Activated CD8-positive, alpha-beta memory T cell treated with anti-CD3 and anti-CD28 coated beads, Interleukin-2, amount 50 U/mL, for 1 hour (primary cell): Measurements from ENCODE around the gene ACBD4.

Source experiments
- DNase-seq: peaks from one replicate; pipeline ENCODE4 v3.0.0-alpha.2; 2020; ENCODE audit errors: extremely low read depth

Gene ACBD4

DNA sequence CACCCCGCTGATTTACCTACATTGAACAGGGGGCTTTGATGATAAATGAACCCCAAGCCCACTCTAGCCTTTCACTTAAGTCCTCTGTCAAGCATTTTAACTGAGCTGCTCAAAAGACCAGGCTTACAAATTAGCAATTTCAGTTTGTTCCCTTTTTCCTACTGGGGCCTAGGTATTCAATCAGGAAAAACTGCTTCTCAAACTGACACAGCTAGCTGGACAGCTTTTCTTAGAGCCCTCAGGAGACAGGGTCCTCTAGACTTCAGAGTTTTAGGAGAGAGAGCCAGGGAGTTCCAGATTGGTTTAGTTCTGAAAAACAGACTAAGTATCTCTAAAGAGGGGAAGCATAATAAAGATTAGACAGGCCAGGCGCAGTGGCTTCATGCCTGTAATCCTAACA, 20.0 kb downstream of the ACBD4 start:
- DNase-seq = no peak

DNA sequence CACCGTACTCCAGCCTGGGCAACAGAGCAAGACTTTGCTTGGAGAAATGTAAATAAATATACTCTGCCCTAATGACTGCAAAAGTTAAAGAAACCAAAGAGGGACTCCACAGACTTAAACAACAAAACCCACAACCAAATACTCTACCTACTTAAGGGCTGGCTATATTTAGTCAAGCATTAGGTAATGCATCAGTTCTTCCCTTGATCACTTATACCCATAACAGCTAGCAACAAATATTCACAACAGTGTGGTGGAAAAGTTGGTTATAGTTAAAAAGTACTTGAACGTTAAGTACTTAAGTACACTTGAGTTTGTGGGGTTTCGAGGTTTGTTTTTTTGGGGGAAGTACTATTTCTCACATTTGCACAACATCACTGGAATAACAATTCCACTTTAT, 20.8 kb downstream of the ACBD4 start:
- no peak for DNase-seq

DNA sequence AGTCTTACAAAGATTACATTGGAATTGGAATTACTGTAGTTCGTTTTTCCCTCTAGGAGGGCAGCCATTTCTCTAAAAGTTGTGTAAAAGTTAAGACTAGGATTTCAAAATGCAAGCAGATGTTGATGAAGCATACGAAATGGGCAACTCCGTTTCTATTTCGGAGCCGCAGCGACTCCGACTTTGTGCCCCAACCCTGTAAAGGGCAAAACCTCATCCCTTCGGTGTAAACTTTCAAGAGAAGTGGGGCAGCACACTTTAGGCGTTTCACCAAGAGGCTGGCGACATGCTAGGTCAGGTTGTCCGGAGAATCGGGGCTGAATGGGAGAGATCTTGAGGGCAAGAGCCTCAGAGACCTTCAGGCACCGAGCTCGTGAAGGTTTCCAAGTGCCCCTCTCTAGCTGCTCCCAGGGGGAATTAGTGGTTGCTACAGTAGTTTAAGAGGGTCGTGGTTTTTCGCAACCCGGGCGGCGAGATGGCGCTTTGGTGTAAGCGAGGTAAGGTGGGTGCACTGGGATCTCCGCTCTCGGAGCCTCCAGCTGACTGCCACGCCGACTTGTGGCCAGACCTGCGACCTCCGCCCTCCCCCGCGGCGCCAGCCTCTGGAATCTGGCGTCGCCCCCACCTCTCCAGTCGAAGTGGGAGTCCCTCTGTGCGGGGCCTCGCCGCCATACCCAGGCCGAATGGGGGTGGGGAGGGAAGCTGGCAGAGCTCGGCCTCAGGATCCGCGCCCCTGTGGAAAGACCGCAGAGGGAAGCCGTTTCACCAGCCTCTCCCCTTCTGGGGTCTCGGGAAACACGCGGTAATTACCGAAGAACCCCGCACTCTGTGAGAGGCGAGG, 25.2 kb downstream of the ACBD4 start:
- DNase-seq = no peak

DNA sequence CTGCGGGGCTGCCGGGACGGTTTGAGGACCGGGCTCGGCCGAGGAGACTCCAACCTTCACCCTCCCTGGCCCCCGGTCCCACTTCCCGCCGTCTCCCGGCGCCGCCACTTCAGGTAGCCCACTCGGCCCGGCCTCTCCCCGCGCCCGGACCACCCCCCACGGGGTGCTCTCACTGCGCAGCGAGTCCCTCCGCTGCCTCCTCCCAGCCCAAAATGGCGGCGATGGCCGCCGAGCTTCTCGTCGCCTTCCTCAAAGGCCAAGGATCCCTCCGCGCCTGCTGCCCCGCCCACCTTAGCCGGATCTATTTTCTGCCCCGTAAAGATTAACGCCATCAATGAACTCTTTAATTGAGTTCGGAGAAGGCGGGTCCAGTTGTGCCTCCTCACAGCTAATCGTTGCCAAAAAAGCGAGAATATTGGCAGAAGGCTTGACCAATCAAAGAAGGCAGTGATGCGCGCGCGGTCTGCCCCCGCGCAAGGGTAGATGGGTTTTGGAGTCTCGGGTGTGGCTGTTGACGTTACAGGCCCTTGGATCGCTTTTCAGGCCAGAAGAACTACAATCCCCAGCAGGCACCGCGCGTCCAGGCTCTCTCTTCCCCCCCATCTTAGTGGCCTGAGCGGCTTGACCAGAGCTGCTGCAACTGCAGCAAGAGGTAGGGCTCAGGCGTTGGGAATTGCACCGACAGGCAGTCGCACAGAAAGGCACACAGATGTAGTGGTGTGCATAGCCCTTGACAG, 26.0 kb downstream of the ACBD4 start, which contains the start of gene HEXIM2:
TSS of gene HEXIM2 (plus strand) at position 588 of the 737 bp plus-strand sequence. CDS start 919 bp downstream, outside the sequence.
- DNase-seq = peak; percentile 95

DNA sequence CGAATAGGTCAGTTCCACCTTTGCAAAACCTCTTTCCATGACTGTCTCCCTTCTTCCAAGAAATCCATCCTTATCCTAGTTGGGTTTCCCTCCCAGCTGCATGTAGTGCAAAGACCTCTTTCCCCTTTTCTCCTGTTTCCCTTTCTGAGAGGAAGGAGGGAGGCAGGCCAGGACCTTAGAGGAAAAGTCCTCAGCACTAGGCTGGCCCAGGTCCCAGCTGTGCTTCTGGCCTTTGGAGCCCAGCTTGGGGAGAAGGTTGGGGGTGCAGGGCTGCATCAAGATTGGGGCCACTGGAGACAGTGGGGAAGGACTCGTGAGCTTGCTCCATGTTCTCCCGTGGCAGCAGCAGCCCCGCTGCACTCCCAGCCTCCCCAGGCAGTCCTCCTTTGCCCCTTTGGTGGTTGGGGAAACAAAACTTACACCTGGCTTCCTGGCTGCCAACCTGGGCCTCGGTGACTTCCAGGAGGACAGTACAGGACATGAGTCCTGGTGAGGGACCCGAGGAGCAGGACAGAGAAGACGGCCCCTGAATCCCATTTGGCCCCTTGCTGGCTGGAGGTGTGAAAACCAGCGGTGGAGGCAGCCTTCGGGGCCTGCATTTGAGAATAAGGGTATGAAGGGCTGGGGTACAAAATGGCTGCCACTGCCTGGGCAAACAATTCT, 26.7 kb downstream of the ACBD4 start:
- no peak for DNase-seq

DNA sequence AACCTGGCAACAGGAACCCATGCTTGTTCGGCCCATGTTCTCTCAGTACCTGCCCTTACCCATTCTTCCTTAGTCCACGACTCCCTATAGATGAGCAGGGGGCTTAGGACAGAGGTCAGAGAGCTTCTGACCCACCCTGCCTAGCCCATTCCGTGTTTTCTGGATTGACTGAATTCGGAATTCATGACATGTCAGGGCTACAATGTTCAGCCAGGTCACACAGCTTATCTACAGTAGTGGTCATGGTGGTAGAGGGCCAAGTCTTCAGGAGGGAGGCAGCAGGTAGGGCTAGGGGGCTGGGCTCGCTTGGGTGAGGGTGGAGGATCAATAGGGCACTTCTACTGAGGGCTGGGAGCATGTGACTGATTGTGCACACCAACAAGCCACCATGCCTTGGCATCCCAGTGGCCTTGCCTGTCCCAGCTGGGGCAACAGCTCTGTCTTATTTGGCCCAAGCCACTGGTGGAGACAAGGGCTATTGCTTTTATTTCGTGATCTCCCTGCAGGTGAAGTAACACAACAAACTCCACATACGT, 29.3 kb downstream of the ACBD4 start:
- no peak for DNase-seq

DNA sequence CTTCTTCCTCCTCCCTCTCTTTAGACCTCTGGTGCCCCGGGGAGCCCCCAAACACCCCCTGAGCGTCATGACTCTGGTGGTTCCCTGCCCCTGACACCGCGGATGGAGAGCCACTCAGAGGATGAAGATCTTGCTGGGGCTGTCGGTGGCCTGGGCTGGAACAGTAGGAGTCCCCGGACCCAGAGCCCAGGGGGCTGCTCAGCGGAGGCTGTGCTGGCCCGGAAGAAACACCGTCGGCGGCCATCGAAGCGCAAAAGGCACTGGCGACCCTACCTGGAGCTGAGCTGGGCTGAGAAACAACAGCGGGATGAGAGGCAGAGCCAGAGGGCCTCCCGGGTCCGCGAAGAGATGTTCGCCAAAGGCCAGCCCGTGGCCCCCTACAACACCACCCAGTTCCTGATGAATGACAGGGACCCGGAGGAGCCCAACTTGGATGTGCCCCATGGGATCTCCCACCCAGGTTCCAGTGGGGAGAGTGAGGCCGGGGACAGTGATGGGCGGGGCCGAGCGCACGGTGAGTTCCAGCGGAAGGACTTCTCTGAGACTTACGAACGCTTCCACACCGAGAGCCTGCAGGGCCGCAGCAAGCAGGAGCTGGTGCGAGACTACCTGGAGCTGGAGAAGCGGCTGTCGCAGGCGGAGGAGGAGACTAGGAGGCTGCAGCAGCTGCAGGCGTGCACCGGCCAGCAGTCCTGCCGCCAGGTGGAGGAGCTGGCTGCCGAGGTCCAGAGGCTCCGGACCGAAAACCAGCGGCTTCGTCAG, 33.7 kb downstream of the ACBD4 start:
- no peak for DNase-seq

DNA sequence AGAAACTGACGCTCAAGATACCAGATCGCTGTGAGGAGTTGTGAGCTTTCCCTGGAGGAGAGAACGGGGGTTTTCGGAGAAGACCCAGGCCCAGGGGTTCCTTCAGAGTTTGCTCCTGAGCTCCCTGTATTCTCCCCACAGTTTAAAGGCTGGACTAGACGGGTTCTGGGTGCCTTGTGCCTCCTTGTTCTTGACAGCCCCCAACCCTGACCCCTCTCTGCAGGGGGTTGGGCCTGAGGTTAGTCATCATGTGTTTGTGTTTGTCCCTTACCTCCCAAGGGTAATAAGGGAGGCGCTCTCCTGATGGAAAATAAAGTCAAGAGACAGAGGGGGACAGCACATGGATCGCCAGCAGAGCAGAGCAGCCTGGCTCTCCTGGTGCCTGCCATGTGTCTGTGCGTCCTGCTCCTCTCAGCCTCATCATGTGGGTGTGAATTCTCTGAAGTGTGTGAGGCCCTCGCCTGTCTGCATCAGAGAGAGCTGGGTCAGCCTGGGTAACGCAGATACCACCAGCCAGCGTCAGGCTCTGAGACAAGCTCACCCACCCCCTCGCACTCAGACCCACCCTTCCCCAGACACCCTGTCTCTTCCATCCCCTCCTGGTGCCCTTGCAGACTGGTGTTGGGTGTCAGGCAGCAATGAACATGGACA, 34.9 kb downstream of the ACBD4 start:
- DNase-seq = no peak

DNA sequence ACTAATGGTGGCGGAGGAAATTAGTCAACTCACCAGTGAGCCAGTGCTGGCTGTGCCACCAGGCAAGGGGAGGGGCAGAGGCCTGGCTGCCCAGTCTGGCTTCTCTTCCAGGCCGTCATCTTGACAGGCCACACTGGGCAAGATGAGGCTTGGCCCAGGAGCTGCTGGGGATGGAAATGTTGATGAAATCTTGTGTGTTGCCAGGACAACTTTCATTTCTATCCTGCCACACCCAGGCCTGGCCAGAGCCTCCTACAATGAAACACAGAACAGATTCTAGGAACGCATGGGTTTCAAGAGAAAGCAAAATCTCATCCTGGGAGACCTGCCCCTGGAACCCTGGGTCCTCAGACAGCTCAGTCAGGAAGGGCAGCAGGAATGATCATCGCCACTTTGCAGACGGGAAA, 35.4 kb downstream of the ACBD4 start:
- no peak for DNase-seq

DNA sequence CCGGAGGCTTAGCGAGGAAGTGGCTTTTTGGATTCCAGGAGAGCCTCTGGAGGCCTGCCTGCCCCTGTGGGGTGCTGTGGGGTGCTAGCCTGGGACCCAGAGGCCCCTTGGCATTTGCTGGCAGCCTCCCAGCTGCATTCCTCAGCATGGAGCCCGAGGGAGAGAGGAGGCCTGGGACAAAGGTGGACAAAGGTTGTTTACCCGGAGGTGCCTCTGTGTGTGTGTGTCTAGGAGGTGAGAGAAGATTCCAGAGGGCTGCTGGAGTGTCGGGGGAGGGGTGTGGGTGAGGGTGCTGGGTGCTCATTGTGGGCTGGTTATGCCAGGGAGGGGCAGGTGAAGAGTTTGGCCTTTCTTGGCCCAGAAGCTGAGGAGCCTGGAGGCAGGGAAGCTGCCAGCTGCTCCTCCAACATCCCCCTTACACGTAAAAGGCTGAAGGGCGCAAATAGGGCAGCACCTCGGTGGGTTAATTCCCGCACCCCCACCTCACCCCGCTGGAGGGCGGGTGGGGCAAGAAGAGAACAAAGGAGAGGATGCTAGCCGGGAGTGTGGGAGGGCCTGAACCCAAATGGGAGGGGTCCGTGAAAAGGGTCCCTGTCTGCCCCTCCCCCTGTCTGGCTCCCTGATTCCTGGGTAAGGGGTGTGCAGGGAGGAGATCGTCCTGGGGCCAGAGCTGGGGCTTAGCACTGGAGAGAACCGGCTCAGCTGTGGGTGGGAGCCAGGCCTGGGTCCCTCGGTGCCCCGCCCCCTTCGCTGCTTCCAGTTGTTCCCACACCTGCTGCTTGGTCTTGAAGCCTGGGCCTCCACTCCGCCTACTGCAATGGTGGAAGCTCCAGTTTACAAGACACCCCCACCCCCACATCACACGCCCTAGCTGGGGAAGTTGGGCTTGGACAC, 36.1 kb downstream of the ACBD4 start:
- no peak for DNase-seq

DNA sequence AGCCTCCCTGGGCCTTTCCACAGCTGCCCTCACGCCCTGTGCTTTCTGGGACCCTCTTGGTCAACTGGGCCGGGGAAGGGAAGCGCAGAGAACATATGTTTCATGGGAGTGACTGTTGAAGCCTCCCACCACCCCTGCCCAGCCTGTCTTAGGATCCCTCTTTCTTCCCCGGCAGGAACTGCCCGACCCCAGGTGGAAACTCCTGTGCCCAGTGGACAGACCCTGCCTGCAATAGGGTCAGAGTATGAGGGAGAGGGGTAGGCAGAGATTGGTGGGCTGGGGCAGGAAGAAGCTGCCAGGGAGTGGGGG, 36.7 kb downstream of the ACBD4 start:
- no peak for DNase-seq

DNA sequence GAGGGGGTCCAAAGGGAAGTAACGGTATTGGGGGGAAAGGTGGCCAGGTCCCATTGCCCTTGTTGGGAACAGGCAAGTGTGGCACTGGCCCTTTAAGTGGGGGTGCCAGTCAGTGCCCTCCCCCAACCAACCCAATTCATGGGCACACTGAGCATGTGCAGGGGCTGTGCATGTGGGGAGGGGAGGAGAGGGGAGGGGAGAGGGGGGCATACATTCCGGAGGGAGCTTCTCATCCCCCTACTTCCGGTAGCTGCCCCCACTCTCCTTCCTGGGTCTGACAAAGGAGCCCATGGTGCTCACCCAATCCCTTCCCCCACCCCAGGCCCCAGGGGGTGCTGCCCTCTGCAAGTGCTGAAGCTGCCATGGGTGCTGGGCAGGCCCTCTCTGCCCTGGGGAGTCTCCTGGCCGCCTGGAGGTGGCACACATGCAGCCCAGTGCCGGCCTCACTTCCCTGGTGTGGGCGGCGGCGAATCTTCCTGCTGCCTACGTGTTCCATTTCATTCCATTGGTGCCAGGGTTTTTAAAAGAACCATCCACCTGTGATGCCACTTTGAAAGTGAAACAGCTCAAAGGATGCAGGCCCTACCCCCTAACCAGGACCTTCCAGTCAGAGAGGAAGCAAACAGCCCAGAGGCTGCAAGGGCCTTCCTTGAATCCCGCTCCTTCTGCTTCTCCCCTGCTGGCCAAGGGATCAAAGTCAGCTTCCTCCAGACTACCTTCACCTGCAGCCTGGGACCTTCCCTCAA, 37.2 kb downstream of the ACBD4 start:
- no peak for DNase-seq

DNA sequence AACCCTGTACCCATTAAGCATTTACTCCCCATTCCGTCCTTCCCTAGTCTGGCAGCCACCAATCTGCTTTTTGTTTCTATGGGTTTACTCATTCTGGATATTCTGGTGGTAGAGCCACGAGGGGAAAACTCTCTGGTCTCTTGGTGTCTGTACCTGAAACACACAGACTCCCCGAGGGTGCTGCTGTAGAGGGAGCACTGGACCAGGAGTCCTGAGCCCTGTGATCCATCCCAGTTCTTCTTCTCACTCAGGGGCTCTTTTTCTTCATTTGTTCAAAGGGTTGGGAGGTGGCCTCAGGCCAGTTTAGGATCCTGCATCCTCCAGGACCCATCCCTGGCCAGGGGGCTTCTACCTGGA, 40.2 kb downstream of the ACBD4 start:
- no peak for DNase-seq

DNA sequence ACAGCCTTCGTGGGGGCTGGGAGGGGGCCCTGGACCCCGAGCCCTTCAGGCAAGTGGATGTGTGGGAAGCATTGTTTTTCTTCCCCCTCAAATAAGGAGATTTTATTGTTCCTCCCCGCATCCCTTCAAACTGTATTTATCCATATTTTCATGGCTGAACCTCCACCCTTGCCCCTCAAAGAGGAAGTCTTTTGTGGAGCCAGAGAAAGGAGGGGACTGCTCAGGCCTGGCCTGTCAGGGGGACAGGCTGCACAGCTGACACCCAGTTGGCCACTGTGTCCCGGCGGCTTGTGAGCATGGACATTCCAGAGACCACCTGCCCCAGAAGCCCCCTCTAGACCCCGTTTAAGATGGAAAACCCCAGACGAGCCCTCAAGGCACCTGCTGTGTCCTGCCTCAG, 42.1 kb downstream of the ACBD4 start:
- no peak for DNase-seq

DNA sequence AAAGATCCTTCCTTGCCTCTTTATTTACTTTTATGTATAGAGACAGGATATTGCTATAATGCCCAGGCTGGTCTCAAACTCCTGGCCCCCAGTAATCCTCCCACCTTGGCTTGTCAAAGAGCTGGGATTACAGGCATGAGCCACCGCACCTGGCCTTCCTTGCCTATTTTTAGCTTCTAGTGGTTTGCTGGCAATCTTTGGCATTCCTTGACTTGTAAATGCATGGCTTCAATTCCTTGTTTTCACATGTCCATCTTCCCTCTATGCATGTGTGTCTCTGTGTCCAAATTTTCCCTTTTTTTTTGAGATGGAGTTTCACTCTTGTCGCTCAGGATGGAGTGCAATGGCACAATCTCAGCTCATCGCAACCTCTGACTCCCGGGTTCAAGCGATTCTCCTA, 48.7 kb downstream of the ACBD4 start:
- DNase-seq = no peak

DNA sequence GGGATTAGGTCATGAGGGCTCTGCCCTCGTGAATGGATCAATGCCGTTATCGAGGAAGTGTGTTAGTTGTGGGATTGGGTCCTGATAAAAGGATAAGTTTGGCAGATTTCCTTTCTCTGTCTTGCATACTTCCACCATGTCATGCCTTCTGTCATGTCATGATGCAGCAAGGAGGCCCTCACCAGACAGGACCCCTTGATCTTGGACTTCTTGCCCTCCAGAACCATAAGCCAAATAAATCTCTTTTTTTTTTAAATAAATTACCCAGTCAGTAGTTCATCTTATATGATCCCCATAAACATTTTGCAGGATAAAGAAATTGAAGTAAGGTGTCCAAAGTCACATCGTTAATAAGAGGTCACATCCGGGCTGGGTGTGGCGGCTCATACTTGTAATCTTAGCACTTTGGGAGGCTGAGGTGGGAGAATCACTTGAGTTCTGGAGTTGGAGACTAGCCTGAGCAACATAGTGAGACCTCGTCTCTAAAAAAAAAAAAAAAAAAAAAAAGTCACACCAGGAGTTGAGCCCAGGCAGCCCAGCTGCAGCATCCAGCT, 51.4 kb downstream of the ACBD4 start:
- DNase-seq = no peak

DNA sequence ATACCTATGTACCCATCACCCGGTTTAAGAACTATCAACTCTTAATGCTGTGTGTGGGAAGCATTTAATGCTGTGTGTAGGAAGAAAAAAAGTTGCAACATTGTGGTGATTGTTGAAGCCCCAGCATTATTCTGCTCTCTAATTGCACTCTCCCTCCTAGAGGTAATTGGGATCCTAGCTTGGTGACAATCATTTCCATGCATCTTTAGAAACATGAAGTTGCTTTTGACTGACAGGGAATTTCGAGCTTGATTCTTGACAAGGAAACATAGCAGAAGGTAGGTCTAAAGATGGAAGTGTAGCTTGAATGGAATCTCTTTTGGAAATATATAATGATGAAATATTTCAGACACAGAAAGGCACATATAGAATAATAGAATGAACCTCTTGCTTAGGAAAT, 53.5 kb downstream of the ACBD4 start:
- no peak for DNase-seq

DNA sequence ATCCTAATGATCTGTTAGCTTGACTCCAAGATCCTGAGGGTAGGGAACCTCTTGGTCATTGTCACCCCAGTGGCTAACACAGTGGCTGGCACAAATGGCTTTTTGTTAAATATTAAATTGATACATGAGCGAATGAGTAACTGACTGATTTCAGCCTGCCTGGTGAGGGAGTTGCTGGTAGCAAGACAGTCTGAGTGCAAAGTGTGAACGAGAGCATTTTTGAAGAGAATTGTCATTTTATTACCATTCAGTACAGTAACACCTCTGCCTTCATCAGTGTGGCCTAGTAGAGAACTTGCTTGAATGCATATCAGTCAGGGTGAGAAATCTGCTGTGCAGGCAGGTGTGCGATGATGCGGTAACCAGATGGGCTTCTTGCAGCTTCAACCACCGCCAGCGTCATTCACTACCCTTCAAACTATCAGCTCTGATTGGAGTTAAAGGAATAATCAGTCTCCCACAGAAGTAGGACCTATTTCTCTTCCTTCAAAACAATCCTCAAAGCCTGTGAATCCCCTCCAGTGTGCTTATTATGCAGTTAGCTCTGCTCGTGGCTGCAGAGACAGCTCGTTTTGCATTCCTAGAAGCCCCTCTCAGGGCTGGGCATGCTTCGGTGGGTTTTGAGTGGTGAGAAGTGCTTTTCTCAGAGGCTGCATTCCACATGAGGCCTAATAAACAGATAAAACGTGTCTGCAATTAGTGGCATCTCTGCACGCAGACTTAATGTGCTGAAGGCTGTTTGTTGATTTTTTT, 55.2 kb downstream of the ACBD4 start:
- DNase-seq = no peak
